NB4 (cell line): Measurements from ENCODE around the gene TAF11.
"Not testable (repeated sequence)": the region's sequence is repeated elsewhere in the genome, so short reads cannot be mapped to it uniquely, and the experiment has no call there.

Experiments
- DNase-seq: peaks from one replicate; pipeline ENCODE4 v3.0.0; 2010; ENCODE audit warnings: low read depth
- H3K4me3 ChIP-seq: one replicate; pipeline ENCODE4 v1.5.1; 2011; ENCODE audit warnings: mild to moderate bottlenecking, low read depth, low read length, moderate library complexity
- CTCF ChIP-seq: IDR thresholded peaks from one replicate; pipeline ENCODE4 v1.5.1; 2012; ENCODE audit warnings: low read depth, low read length
- MAX ChIP-seq: IDR thresholded peaks from 2 replicates; pipeline ENCODE4 v1.6.1; 2011; ENCODE audit warnings: low read depth, low read length
- MYC ChIP-seq: IDR thresholded peaks from 2 replicates; pipeline ENCODE4 v1.6.1; 2011; ENCODE audit warnings: low read depth, low read length
- POLR2A ChIP-seq: IDR thresholded peaks from 2 replicates; pipeline ENCODE4 v1.6.1; 2011; ENCODE audit warnings: mild to moderate bottlenecking; ENCODE audit not compliant: insufficient read length; ENCODE audit errors: extremely low read depth

Gene TAF11

GRCh38 chr6:34900321-34901031 lies 12.6 kb upstream of the TAF11 start:
- no peak for TF ChIP-seq CTCF
- no peak for DNase-seq
- H3K4me3 ChIP-seq, result no peak overlapping the region

GRCh38 chr6:34899748-34900147 lies 11.9 kb upstream of the TAF11 start:
- not testable (repeated sequence) for DNase-seq, H3K4me3 ChIP-seq

GRCh38 chr6:34897716-34898115 lies 9.9 kb upstream of the TAF11 start:
- TF ChIP-seq CTCF (no peak), MAX (no peak), POLR2A (no peak), MYC (no peak)
- H3K4me3 ChIP-seq, result no peak overlapping the region
- DNase-seq, result no peak

- DNase-seq, result no peak
- H3K4me3 ChIP-seq, result no peak overlapping the region
- TF ChIP-seq POLR2A (no peak), MYC (no peak), MAX (no peak), CTCF (no peak)
These were observed 9.3 kb upstream of the TAF11 start for GRCh38 chr6:34897130-34897529.

- TF ChIP-seq MYC (no peak), POLR2A (no peak), CTCF (no peak), MAX (no peak)
- DNase-seq, result no peak
- no peak overlapping the region for H3K4me3 ChIP-seq
These were observed 6.9 kb upstream of the TAF11 start for GRCh38 chr6:34894693-34895092.

GRCh38 chr6:34891296-34891695 lies 3.5 kb upstream of the TAF11 start:
- no peak for TF ChIP-seq CTCF
- no peak for TF ChIP-seq POLR2A
- TF ChIP-seq MYC, result no peak
- no peak for TF ChIP-seq MAX
- peak overlapping the region; percentile 83 for H3K4me3 ChIP-seq
- DNase-seq, result no peak
